Central memory CD8-positive, alpha-beta T cell (primary cell): ENCODE results near the gene CXCR5.

Experiments used
- ATAC-seq: fragments of 150-1000 bp; cut with Tn5 transposase; replicated peaks from 2 replicates; pipeline ENCODE4 v1.10.0; 2022; ENCODE audit warnings: mild to moderate bottlenecking, moderate FRiP score, moderate number of reproducible peaks; ENCODE audit not compliant: poor library complexity, severe bottlenecking; ENCODE audit errors: extremely low read depth
- DNase-seq, 2 donors: peaks; one replicate each; pipeline ENCODE4 v3.0.0; 2021; ENCODE audit warnings: low spot score in 2 of 2
- H3K27ac Mint-ChIP-seq: one replicate; pipeline ENCODE4 v1.8.0; 2022; ENCODE audit warnings: low read depth, mild to moderate bottlenecking, moderate library complexity, mixed read lengths
- H3K27me3 Mint-ChIP-seq: one replicate; pipeline ENCODE4 v1.8.0; 2022; ENCODE audit warnings: mixed read lengths
- H3K36me3 Mint-ChIP-seq: one replicate; pipeline ENCODE4 v1.8.0; 2022; ENCODE audit warnings: mild to moderate bottlenecking, moderate library complexity, mixed read lengths; ENCODE audit not compliant: insufficient read depth
- H3K4me1 Mint-ChIP-seq: one replicate; pipeline ENCODE4 v1.8.0; 2022; ENCODE audit warnings: mixed read lengths
- H3K4me3 Mint-ChIP-seq: one replicate; pipeline ENCODE4 v1.8.0; 2022; ENCODE audit warnings: mild to moderate bottlenecking, moderate library complexity, mixed read lengths
- H3K9me3 Mint-ChIP-seq: one replicate; pipeline ENCODE4 v1.8.0; 2022; ENCODE audit warnings: mixed read lengths

The CXCR5 gene

DNA sequence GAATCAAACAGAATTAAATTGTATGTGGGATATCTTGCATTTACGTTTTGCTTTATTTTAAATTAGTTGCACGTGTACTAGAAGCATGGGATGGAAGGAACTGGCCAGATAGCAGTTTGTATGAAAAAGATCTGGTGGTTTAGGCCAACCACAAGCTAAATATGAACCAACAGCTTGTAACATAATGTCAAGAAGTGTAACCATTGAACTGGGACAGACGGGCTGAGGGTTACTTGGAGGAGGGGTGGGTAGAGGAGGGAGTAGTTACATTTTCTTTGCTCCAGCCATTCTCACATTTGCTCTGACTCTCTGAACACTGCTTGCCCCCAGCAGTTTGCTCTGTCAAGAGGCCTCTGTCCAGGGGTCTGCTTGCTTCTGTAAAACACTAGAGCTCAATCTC is 31.7 kb upstream of the CXCR5 start:
- no peak for DNase-seq
- Mint-ChIP-seq H3K9me3 (no peaks in the 10 kb centered on the region), H3K4me1 (peaks cover 6% of the 10 kb centered on the region), H3K36me3 (no peaks in the 10 kb centered on the region), H3K27ac (no peak overlapping the region), H3K27me3 (no peaks in the 10 kb centered on the region), H3K4me3 (no peak overlapping the region)
- no peak for ATAC-seq

DNA sequence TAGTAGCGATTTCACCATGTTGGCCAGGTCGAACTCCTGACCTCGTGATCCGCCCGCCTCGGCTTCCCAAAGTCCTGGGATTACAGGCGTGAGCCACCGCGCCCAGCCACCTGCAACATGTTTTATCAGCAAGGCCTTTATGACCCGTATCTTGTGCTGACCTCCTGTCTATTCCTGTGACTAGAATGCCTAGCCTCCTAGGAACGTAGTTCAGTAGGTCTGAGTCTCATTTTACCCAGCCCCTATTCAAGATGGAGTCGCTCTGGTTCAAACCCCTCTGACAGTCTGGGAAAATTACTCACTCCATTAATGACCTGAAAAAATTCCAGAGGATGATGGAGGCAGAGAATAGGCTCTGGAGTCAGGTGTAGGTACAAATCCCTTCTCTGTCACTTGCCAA is 30.0 kb upstream of the CXCR5 start:
- no peak for ATAC-seq
- H3K27me3 Mint-ChIP-seq = no peaks in the 10 kb centered on the region
- H3K9me3 Mint-ChIP-seq = no peaks in the 10 kb centered on the region
- no peak overlapping the region for H3K4me3 Mint-ChIP-seq
- H3K4me1 Mint-ChIP-seq = peaks cover 6% of the 10 kb centered on the region
- no peak overlapping the region for H3K27ac Mint-ChIP-seq
- H3K36me3 Mint-ChIP-seq = no peaks in the 10 kb centered on the region
- no peak for DNase-seq

DNA sequence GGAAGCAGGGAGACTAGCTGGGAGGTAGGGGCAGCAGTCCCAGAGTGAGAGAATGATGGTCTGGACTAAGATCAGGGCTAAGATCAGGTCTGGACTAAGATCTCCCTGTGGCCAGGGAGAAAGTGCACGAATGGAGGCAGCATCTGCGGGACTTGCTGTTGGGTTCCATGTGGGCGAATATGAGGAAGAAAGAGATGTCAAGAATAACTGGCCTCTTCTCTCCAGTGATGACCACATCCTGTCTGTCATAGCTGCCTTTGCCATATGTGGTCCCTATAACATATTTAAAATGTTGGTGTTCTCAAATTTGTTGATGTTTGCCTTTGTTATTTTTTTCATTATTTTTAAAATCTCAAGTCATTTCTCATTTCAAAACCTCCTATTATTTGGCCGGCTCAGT is 27.4 kb upstream of the CXCR5 start:
- Mint-ChIP-seq H3K36me3 (peaks cover 2% of the 10 kb centered on the region), H3K4me1 (peaks cover 12% of the 10 kb centered on the region), H3K27ac (no peak overlapping the region), H3K4me3 (no peak overlapping the region), H3K27me3 (no peaks in the 10 kb centered on the region), H3K9me3 (no peaks in the 10 kb centered on the region)
- no peak for ATAC-seq
- no peak for DNase-seq

DNA sequence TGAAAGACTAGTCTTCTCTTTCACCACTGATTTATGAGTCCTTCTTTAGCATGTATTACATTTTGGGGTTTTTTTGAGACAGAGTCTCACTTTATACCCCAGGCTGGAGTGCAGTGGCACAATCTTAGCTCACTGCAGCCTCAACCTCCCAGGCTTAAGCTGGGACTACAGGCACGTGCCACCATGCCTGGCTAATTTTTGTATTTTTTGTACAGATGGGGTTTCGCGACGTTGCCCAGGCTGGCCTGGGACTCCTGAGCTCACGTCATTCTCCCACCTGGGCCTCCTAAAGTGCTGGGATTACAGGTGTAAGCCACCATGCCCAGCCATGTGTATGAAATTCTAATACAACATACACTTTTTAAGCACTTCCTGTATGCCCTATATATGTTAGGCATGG is 26.3 kb upstream of the CXCR5 start:
- DNase-seq (no peak), ATAC-seq (no peak)
- Mint-ChIP-seq H3K4me3 (no peak overlapping the region), H3K27me3 (no peaks in the 10 kb centered on the region), H3K9me3 (no peaks in the 10 kb centered on the region), H3K4me1 (peaks cover 7% of the 10 kb centered on the region), H3K36me3 (peaks cover 2% of the 10 kb centered on the region), H3K27ac (no peak overlapping the region)

DNA sequence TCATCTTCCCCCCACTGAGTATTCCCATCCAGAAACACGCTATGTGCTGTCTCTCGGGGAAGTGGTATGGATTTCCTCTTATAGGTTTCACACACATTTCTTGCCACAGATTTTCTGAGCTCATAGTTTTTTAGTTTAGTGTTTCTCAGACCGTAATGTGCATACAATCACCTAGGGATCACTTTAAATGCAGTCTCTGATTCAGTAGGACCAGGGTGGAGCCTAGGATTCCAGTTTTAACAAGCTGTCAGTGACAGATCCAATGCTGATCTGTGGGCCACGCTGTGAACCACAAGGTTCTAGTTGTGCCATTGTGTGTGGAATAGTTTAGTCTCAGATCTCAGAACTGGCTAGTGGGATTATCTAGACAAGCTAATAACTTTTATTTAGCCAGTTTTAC is 23.7 kb upstream of the CXCR5 start:
- no peaks in the 10 kb centered on the region for H3K27me3 Mint-ChIP-seq
- no peaks in the 10 kb centered on the region for H3K9me3 Mint-ChIP-seq
- peaks cover 14% of the 10 kb centered on the region for H3K4me1 Mint-ChIP-seq
- peaks cover 2% of the 10 kb centered on the region for H3K36me3 Mint-ChIP-seq
- no peak overlapping the region for H3K4me3 Mint-ChIP-seq
- no peak for DNase-seq
- H3K27ac Mint-ChIP-seq = peak overlapping the region; percentile 81
- ATAC-seq = peak; percentile 19

DNA sequence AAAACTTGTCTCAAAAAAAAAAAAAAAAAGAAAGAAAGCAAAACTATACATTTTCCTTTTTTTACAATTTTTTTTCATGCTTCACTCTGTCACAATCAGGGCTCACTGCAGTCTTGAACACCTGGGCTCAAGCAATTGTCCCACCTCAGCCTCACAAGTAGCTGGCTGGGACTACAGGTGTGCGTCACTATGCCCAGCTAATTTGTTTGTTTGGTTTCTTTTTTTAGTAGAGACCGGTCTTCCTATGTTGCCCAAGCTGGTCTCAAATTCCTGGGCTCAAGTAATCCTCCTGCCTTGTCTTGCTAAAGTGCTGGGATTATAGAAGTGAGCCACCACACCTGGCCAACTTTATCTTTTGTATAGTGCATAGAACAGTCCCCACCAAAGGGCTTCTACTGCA is 15.0 kb upstream of the CXCR5 start:
- DNase-seq (no peak), ATAC-seq (no peak)
- Mint-ChIP-seq H3K4me3 (peak overlapping the region; percentile 78), H3K27ac (peak overlapping the region; percentile 97), H3K27me3 (no peaks in the 10 kb centered on the region), H3K9me3 (no peaks in the 10 kb centered on the region), H3K4me1 (peaks cover 37% of the 10 kb centered on the region), H3K36me3 (peaks cover 15% of the 10 kb centered on the region)

DNA sequence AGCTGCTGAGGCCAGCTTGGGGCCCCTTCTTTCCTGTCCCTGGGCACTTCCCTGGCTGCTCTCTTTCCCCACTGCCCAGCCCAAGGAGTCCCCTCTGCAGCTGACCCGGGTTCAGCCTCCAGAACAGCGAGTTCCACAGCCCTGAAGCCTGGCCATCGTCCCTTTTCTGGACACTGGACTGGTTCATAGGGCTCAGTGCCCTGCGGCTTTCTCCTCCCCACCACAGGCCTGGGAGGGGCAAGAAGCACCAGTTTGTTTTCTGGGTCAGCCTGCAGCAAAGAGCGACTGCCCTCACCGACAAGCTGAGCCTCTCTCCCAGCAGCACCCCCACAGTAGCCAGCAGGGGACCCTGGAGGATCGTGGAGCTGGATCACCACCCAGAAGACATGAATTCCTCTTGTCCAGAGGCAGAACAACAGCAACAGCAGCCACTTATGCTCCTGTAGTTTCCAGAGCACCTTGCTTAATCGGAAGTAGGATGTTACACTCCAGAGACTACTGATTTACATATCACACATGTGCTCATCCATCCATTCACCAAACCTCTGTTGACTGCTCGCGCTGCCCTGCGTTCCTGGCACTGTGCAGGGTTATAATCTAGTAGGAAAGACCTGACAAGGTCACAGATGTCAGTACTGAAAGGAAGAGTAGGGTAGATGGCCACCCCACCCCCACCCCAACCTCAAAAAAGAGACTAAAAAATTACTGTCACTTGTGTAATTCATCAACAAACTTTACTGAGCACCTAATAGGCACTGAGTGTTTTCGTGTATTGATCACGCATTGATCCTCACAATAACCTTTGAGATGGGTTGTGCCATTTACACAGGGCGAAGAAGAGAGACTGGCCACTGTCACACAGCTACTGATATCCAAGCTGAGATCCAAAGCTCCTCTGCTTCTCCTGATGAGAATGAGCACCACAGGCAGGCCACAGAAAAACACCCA is 13.0 kb upstream of the CXCR5 start:
- DNase-seq = no peak
- H3K27ac Mint-ChIP-seq = peak overlapping the region; percentile 97
- peaks cover 50% of the 10 kb centered on the region for H3K4me1 Mint-ChIP-seq
- no peaks in the 10 kb centered on the region for H3K27me3 Mint-ChIP-seq
- H3K36me3 Mint-ChIP-seq = peaks cover 20% of the 10 kb centered on the region
- H3K4me3 Mint-ChIP-seq = peak overlapping the region; percentile 78
- H3K9me3 Mint-ChIP-seq = no peaks in the 10 kb centered on the region
- ATAC-seq = peak; percentile 41

DNA sequence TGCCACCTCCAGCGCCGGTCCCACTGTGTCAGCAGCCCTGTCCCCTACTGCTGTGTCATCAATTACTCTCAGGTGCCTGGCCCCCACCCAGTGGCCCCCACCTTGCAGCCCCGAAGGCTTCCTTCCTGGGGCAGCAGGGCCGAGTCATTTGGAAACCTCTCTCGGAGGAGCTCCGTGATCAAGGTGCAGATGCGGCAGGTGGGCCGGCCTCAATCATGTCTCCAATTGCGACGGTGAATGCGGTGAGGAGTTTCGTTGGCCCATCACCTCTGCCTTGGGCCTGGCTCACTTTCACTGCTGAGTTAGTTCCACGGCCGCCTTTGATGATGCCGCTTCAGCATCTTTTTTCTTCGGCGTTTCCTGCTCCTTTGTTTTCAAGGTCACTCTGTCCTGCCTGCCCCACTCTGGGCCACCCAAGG is 11.3 kb upstream of the CXCR5 start:
- Mint-ChIP-seq H3K27me3 (no peaks in the 10 kb centered on the region), H3K27ac (peak overlapping the region; percentile 99), H3K4me1 (peaks cover 67% of the 10 kb centered on the region), H3K36me3 (peaks cover 28% of the 10 kb centered on the region), H3K4me3 (peak overlapping the region; percentile 65), H3K9me3 (no peaks in the 10 kb centered on the region)
- DNase-seq (peak in 1 of 2 donors; percentile 62), ATAC-seq (no peak)

DNA sequence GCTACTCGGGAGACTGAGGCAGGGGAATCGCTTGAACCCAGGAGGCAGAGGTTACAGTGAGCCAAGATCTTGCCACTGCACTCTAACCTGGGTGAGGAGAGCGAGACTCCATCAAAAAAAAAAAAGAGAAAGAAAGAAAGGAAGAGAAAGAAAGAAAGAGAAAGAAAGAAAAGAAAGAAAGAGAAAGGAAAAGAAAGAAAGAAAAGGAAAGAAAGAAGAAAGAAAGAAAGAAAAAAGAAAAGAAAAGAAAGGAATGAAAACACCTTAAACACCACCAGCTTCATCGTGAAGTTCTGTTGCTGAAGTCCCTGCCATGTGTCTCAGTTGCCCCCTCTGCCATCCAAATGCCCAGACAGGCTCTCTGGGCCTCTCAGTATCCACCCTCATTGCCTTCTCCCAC is 9.9 kb upstream of the CXCR5 start:
- Mint-ChIP-seq H3K4me1 (peaks cover 73% of the 10 kb centered on the region), H3K27me3 (no peaks in the 10 kb centered on the region), H3K27ac (peak overlapping the region; percentile 99), H3K36me3 (peaks cover 28% of the 10 kb centered on the region), H3K9me3 (no peaks in the 10 kb centered on the region), H3K4me3 (no peak overlapping the region)
- ATAC-seq = no peak
- DNase-seq = no peak

DNA sequence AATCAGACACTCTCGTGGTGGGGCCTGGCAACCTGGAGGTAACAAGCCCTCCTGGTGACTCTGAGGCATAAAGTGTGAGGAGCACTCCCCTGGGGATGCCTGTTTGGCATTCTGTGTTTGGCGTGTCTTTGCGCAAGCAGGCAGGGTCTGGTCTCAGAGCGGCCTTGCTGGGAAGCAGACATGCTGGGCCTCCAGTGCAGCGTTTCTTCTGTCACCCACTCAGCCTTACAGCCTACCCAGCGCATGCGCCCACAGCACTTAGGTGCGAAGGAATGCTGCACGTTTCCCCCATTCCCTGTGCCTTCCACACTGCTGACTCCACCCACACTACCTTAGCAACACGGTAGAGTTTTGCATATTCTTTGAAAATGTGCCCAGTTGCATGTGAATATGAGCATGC is 7.4 kb upstream of the CXCR5 start:
- ATAC-seq = no peak

DNA sequence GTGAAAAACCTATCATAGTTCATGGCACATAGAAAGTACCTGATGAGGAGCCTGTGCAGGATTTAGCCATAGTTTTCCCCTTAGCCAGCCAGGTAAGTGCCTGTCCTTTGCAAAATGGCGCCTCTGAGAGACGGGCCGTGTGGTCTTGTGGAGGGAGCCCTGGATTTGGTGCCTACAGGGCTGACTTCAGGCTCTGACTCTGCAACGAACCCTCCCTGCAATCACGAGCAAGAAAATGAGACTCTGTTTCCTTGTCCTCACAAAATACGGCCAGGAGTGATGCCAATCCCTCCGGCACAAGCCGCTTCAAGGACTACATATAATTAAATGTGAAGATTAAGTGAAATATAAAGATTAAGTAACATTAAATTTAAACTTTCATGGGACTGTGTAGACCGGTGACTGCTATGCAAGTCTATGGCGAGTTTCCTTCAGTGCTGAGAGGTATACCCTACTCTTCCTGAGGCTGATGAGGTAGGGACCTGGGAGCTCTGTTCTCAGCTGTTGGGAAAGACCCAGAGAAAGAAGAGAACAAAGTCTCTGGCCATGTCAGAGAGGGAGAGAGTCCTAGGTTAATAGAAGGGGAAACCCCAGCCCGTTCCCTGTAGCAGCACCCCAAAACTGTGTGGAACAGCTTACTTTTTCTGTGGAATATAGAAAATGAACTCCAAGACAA is 6.1 kb upstream of the CXCR5 start:
- no peaks in the 10 kb centered on the region for H3K27me3 Mint-ChIP-seq
- ATAC-seq (no peak), DNase-seq (no peak)
- peak overlapping the region; percentile 99 for H3K27ac Mint-ChIP-seq
- H3K4me3 Mint-ChIP-seq = peak overlapping the region; percentile 68
- H3K4me1 Mint-ChIP-seq = peaks cover 77% of the 10 kb centered on the region
- peaks cover 20% of the 10 kb centered on the region for H3K36me3 Mint-ChIP-seq
- no peaks in the 10 kb centered on the region for H3K9me3 Mint-ChIP-seq

More for the DNA sequence above, 7.4 kb upstream of the CXCR5 start:
- peak overlapping the region; percentile 99 for H3K27ac Mint-ChIP-seq
- H3K4me3 Mint-ChIP-seq = peak overlapping the region; percentile 68
- DNase-seq = no peak
- no peaks in the 10 kb centered on the region for H3K27me3 Mint-ChIP-seq
- H3K36me3 Mint-ChIP-seq = peaks cover 23% of the 10 kb centered on the region
- H3K4me1 Mint-ChIP-seq = peaks cover 73% of the 10 kb centered on the region
- H3K9me3 Mint-ChIP-seq = no peaks in the 10 kb centered on the region

DNA sequence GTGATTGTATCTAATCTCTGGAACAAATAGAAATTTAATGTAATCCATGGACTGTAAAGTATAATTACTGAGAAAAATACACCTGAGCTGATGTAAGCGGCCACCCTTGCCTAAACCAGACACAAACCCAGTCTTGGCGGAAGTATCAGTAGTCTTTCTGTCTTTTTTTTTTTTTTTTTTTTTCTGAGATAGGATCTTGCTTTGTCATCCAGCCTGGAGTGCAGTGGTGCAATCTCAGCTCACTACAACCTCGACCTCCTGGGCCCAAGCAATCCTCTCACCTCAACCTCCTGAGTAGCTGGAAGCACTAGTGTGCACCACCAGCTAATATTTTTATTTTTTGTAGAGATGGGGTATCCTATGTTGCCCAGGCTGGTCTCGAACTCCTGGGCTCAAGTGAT is 5.5 kb upstream of the CXCR5 start:
- Mint-ChIP-seq H3K4me3 (no peak overlapping the region), H3K36me3 (peaks cover 19% of the 10 kb centered on the region), H3K27me3 (no peaks in the 10 kb centered on the region), H3K9me3 (no peaks in the 10 kb centered on the region), H3K4me1 (peaks cover 77% of the 10 kb centered on the region), H3K27ac (peak overlapping the region; percentile 99)
- no peak for DNase-seq
- ATAC-seq = no peak

DNA sequence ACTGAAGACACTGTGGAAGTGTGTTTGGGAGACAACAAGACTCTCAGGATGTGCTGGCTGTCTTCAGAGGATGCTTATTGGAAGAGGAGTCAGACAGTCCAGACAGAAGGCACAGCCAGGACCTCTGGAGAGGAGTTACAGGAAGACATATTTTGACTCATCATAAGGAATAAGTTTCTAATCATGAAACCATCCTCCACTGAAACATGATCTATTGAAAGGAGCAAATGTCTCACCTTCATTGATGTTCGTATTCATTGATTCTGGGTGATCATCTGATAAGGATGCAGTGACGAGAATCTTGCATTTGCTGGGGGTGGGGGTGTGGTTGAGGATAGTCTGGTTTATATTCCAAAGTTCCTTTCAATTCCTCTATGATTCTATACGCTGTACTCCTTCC is 2.5 kb upstream of the CXCR5 start:
- H3K4me3 Mint-ChIP-seq = no peak overlapping the region
- H3K4me1 Mint-ChIP-seq = peaks cover 70% of the 10 kb centered on the region
- DNase-seq = no peak
- H3K27me3 Mint-ChIP-seq = no peaks in the 10 kb centered on the region
- peak overlapping the region; percentile 99 for H3K27ac Mint-ChIP-seq
- no peaks in the 10 kb centered on the region for H3K9me3 Mint-ChIP-seq
- peaks cover 22% of the 10 kb centered on the region for H3K36me3 Mint-ChIP-seq
- ATAC-seq = no peak
